ENCODE data around the gene PAX6. TPM values are rescaled to one million over a fixed set of nuclear protein-coding genes. Genes with fewer than 3 reads are reported as not detected.

Gene PAX6
- total RNA-seq, 1 donor from 2014 or later: 30.7 TPM

GRCh38 chr11:31800398-31801265, 10.5 kb downstream of the PAX6 start:
- no peak for DNase-seq

DNA sequence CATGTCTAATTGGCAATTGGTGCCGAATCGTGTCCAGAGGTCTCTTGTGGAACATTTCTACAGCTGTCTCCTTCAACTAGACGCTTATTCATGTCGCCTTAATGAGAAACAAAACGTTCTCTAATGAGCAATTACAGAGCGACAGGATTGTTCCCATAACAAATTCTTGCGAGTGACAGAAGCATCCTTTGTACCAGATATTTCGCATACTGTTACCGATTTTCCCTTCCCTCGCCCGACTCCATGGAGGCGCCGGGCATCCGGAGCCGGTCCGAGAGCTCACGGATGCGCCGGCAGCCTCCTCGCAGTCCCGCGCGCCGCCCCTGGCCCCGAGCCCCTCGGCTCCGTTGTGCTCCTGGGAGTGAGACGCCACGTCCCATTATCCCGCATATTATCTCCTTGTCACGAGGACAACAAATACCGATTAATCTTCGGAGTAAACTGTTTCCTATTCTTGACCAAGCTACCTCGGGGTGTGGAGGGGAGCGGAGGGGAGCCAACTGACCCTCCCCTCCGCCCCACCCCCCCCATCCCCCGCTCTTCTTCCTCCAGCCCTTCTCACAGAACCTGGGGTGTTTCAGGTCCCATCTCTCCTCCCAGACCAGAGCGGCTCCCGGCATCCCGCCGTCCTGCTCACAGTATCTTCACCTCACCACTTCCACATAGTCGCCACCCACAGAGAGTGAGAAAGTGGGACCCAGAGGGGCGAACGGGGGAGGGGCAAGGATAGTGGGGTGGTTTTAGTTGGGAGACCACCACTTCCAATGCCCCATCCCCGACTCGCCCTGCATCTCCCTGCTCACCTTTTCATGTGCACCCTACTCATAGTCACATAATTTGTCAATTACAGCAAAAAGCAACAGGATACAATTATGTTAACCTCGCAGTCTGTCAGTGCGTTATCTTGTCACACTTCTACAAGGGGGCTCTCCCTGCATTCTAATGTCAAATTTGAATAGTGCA, 11.4 kb downstream of the PAX6 start:
- DNase-seq: no peak
- Mint-ChIP-seq H3K9me3 (ENCODE audit: unreplicated experiment) (peaks cover 10% of the 10 kb centered on the region), H3K4me1 (ENCODE audit: low read depth, unreplicated experiment) (peaks cover 41% of the 10 kb centered on the region), H3K36me3 (ENCODE audit: unreplicated experiment) (no peaks in the 10 kb centered on the region), H3K27ac (ENCODE audit: unreplicated experiment) (no peak overlapping the region), H3K4me3 (ENCODE audit: unreplicated experiment) (peak overlapping the region; percentile 84), H3K27me3 (ENCODE audit: unreplicated experiment) (peaks cover 46% of the 10 kb centered on the region)
- no peak for TF ChIP-seq CTCF (IDR thresholded peaks at IDR 0.05; ENCODE audit: partially characterized antibody, unreplicated experiment)

More at GRCh38 chr11:31800398-31801265, 10.5 kb downstream of the PAX6 start:
- Mint-ChIP-seq H3K36me3 (ENCODE audit: unreplicated experiment) (no peaks in the 10 kb centered on the region), H3K4me3 (ENCODE audit: unreplicated experiment) (peak overlapping the region; percentile 69), H3K9me3 (ENCODE audit: unreplicated experiment) (peaks cover 12% of the 10 kb centered on the region), H3K4me1 (ENCODE audit: low read depth, unreplicated experiment) (peaks cover 42% of the 10 kb centered on the region), H3K27ac (ENCODE audit: unreplicated experiment) (no peak overlapping the region), H3K27me3 (ENCODE audit: unreplicated experiment) (peaks cover 47% of the 10 kb centered on the region)
- TF ChIP-seq CTCF (IDR thresholded peaks at IDR 0.05; ENCODE audit: partially characterized antibody, unreplicated experiment): no peak

- Mint-ChIP-seq H3K4me1 (ENCODE audit: low read depth, unreplicated experiment) (peaks cover 34% of the 10 kb centered on the region), H3K4me3 (ENCODE audit: unreplicated experiment) (peak overlapping the region; percentile 84), H3K27ac (ENCODE audit: unreplicated experiment) (no peak overlapping the region), H3K27me3 (ENCODE audit: unreplicated experiment) (peaks cover 44% of the 10 kb centered on the region), H3K9me3 (ENCODE audit: unreplicated experiment) (peaks cover 6% of the 10 kb centered on the region), H3K36me3 (ENCODE audit: unreplicated experiment) (no peaks in the 10 kb centered on the region)
- peak; percentile 79 for DNase-seq
- TF ChIP-seq CTCF (IDR thresholded peaks at IDR 0.05; ENCODE audit: partially characterized antibody, unreplicated experiment): no peak
These were observed 12.3 kb downstream of the PAX6 start for GRCh38 chr11:31798554-31799434.

DNA sequence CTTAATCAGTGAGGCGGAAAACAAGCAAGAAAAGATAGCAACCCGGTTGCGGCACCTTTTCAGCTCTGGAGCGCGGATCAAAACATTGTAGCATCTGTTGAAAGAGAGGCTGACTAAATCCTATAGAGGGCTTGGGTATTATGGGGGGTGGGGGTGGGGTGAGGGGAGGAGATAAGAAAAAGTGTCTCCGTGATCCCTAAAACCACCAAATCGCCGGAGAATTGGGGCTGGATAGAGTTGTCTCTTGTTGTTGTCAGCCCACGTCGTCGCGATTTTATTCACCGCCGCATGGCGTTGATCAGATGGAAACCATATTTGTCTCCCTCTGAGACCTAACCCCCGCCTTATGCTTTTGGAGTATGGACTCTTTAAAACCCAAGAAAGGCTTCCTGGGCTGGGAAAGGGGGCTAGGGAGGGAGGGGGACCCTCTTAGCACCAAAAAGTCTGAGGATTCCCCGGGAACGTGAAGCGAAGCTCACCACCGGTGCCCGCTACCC, 13.0 kb downstream of the PAX6 start:
- Mint-ChIP-seq H3K4me3 (ENCODE audit: unreplicated experiment) (peak overlapping the region; percentile 70), H3K27me3 (ENCODE audit: unreplicated experiment) (peaks cover 37% of the 10 kb centered on the region), H3K4me1 (ENCODE audit: low read depth, unreplicated experiment) (peaks cover 28% of the 10 kb centered on the region), H3K36me3 (ENCODE audit: unreplicated experiment) (no peaks in the 10 kb centered on the region), H3K9me3 (ENCODE audit: unreplicated experiment) (peaks cover 2% of the 10 kb centered on the region), H3K27ac (ENCODE audit: unreplicated experiment) (no peak overlapping the region)
- DNase-seq: no peak
- TF ChIP-seq CTCF (IDR thresholded peaks at IDR 0.05; ENCODE audit: partially characterized antibody, unreplicated experiment): no peak

Data from glutamatergic neuron (in vitro differentiated cells).